ENCODE data around the gene TFF3. TPM values are rescaled to one million over a fixed set of nuclear protein-coding genes. Genes with fewer than 3 reads are reported as not detected.
A peak's percentile ranks its signal among the peaks of the same experiment; 100 is the strongest.

Gene TFF3
- total and polyA plus RNA-seq, 2 of the 4 experiments (the other 2 are of a cell fraction), result not detected

DNA sequence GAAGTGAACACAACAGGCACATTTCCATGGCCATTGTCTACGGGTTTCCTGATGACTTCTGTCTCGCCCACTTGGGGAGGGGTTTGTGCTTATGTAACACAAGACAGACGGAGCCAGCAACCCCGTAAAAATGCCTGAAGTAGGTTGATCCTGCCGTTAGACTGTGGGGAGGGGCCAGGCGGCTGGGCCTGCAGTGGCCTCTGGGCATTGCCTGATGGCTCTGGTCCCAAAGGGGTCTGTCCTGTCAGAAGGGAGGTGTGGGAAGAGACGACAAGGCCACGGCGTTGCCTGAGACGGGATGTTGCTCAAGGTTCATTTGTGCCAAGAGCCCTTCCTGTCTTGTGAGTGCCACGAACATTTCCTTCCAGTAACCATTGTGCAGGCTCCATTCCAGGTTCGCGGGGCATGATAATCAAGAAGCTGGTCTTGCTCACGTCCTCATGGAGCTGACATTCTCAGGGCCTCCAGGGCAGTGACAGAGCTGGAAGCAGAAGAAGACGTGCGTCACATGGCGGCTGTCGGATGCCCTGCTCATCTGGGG is 51.5 kb downstream of the TFF3 start:
- H2BK15ac ChIP-seq (ENCODE audit: low read depth, low read length), result 0 out of 3 replicates have a peak overlapping the region, but pooled peaks have one; percentile 33
- BruUV-seq (replicated peaks), result no TSS peak
- H3K79me1 ChIP-seq (ENCODE audit: low read depth in 1 of 2, low read length in 2 of 2), result no peaks in the 10 kb centered on the region
- no peak overlapping the region; the same call in 1 of the 2 replicates for H2BK20ac ChIP-seq (ENCODE audit: low read depth, low read length)
- H4K5ac ChIP-seq (ENCODE audit: low read depth, low read length), result no peak overlapping the region
- H3K36me3 ChIP-seq (ENCODE audit: control insufficient read depth, insufficient read depth, low read length), result no peaks in the 10 kb centered on the region
- no peak overlapping the region for H2AFZ ChIP-seq (replicated peaks; ENCODE audit: low read length, poor library complexity)
- no peak overlapping the region for H4K8ac ChIP-seq (ENCODE audit: low read depth in 2 of 2, low read length in 2 of 2)
- CTCF ChIA-PET, result no interaction called here
- no peak overlapping the region for H3K27ac ChIP-seq (ENCODE audit: insufficient read depth, low read length)
- H3K4me1 ChIP-seq (ENCODE audit: control insufficient read depth, insufficient read depth, low read length), result peaks cover 21% of the 10 kb centered on the region; the same call in 1 of the 2 replicates
- in situ Hi-C loops (cut with MboI; ENCODE audit: low sequenced_read_pairs), result no loop called here
- POLR2A ChIA-PET (ENCODE audit: unreplicated experiment), result no interaction called here
- TF ChIP-seq POLR2A (IDR thresholded peaks at IDR 0.05; ENCODE audit: low read depth, low read length) (no peak), NFE2L2 (IDR thresholded peaks at IDR 0.05; ENCODE audit: low read depth, low read length) (no peak), MAZ (IDR thresholded peaks at IDR 0.05; ENCODE audit: borderline replicate concordance, low read depth, low read length) (no peak), RFX5 (IDR thresholded peaks at IDR 0.05; ENCODE audit: low read depth, low read length) (no peak), FOS (IDR thresholded peaks at IDR 0.05; ENCODE audit: low read depth, low read length) (no peak), MXI1 (IDR thresholded peaks at IDR 0.05; ENCODE audit: borderline replicate concordance, low read depth, low read length) (no peak)
- TF ChIP-seq, protein P1, sequence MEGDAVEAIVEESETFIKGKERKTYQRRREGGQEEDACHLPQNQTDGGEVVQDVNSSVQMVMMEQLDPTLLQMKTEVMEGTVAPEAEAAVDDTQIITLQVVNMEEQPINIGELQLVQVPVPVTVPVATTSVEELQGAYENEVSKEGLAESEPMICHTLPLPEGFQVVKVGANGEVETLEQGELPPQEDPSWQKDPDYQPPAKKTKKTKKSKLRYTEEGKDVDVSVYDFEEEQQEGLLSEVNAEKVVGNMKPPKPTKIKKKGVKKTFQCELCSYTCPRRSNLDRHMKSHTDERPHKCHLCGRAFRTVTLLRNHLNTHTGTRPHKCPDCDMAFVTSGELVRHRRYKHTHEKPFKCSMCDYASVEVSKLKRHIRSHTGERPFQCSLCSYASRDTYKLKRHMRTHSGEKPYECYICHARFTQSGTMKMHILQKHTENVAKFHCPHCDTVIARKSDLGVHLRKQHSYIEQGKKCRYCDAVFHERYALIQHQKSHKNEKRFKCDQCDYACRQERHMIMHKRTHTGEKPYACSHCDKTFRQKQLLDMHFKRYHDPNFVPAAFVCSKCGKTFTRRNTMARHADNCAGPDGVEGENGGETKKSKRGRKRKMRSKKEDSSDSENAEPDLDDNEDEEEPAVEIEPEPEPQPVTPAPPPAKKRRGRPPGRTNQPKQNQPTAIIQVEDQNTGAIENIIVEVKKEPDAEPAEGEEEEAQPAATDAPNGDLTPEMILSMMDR (conservative IDR thresholded peaks at IDR 0.05; ENCODE audit: low read depth, low read length), result no peak
- no peaks in the 10 kb centered on the region for H3K9me3 ChIP-seq (ENCODE audit: control insufficient read depth, insufficient read depth, low read length)
- peaks cover 5% of the 10 kb centered on the region; the same call in 1 of the 2 replicates for H4K20me1 ChIP-seq (ENCODE audit: insufficient read depth, low read length)
- peaks cover 18% of the 10 kb centered on the region; the same call in 1 of the 2 replicates for H3K27me3 ChIP-seq (ENCODE audit: control insufficient read depth, insufficient read depth, low read length)
- dilution Hi-C loops (cut with HindIII; ENCODE audit: low sequenced_read_pairs, unreplicated experiment), result no loop called here
- H2BK120ac ChIP-seq (ENCODE audit: low read depth, low read length), result no peak overlapping the region
- H4K91ac ChIP-seq (ENCODE audit: insufficient read depth, low read depth, low read length), result no peak overlapping the region
- H3K9me1 ChIP-seq (ENCODE audit: insufficient read depth, low read length), result 0 out of 2 replicates have a peak, but pooled peaks cover 11% of the 10 kb centered on the region
- H2BK5ac ChIP-seq (ENCODE audit: low read depth, low read length, poor library complexity, severe bottlenecking), result no peak overlapping the region
- peak overlapping the region; percentile 45; the same call in 1 of the 2 replicates for H3K4ac ChIP-seq (ENCODE audit: low read depth, low read length)
- intact Hi-C loops (cut with micrococcal nuclease), result no loop called here
- DNase-seq, result no peak
- no peak overlapping the region for H3K4me2 ChIP-seq (ENCODE audit: low read depth, low read length)
- no peak overlapping the region for H3K56ac ChIP-seq (ENCODE audit: extremely low read depth, insufficient read depth, low read length)
- ATAC-seq (ENCODE audit: low read depth), result no peak
- 35% methylated on average over 11 of the region's 18 CpGs; no CpG with 5 or more reads in 1 of the 2 experiments for WGBS, 2 experiments (ENCODE audit: extremely low coverage in 2 of 2, insufficient read length in 1 of 2)
- no peak overlapping the region for H3K18ac ChIP-seq (ENCODE audit: low read depth, low read length)
- no peak overlapping the region for H3K14ac ChIP-seq (replicated peaks; ENCODE audit: low read depth, low read length)
- H3K9ac ChIP-seq (ENCODE audit: low read depth, low read length), result no peak overlapping the region
- H2AK9ac ChIP-seq (replicated peaks; ENCODE audit: low read depth, low read length, poor library complexity), result no peak overlapping the region
- no peak overlapping the region for H3K23ac ChIP-seq (ENCODE audit: low read depth, low read length)
- no peak overlapping the region for H2AK5ac ChIP-seq (ENCODE audit: low read depth, low read length)
- no peak overlapping the region for H3K4me3 ChIP-seq (ENCODE audit: insufficient read depth, low read depth, low read length)
